SK-N-DZ (cell line): Measurements from ENCODE around the gene EXT2.

ENCODE experiments used
- DNase-seq: peaks from one replicate; pipeline ENCODE4 v3.0.0-alpha.2; 2015; ENCODE audit warnings: low spot score

EXT2 gene

DNA sequence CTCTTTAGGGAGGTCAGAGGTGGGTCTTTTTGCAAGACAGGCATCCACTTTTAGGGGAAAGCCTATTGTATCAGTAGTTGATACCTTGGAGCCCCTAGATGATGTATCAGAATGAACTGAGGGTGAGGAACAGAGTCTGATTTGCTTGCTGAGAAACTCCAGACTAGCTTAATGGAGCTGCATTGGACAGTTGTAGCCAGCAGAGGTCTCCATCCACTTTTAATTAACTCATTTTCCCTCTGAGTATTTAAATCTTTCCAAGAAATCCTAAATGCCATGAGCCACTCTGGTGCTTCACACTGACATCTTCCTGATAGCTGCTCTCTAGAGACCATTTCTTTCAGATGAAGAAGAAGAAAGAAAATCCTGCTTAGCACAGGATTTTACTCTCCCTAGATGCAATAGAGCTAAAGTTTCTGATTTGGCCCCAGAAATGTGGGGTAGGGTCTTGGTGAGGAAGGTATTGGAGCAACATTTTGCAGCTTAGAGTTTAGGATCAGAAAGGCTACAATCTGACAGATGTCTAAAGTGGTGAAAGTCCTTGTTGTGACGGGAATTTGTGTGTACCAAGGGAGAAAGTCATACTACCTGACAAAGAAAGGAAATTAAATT is 38.0 kb downstream of the EXT2 start:
- peak; percentile 22 for DNase-seq

DNA sequence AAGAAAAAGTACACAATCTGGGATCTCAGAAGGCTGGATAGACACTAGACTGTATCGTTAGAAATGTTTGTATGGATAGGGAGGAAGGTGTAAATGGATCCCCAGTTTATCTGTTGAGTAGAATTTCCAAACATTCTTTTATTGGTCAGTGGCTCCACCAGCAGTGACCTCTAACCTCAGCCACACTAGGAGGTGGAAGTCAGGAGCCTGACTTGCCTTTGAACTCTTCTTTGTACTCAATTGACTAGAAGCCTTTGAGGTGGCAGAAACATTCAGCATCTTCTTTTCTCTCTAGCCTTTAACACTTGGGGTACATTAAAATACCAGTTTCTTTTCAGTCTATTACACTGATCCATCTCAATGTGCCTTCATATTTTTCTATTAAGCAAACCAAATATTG is 39.1 kb downstream of the EXT2 start:
- DNase-seq, result no peak

DNA sequence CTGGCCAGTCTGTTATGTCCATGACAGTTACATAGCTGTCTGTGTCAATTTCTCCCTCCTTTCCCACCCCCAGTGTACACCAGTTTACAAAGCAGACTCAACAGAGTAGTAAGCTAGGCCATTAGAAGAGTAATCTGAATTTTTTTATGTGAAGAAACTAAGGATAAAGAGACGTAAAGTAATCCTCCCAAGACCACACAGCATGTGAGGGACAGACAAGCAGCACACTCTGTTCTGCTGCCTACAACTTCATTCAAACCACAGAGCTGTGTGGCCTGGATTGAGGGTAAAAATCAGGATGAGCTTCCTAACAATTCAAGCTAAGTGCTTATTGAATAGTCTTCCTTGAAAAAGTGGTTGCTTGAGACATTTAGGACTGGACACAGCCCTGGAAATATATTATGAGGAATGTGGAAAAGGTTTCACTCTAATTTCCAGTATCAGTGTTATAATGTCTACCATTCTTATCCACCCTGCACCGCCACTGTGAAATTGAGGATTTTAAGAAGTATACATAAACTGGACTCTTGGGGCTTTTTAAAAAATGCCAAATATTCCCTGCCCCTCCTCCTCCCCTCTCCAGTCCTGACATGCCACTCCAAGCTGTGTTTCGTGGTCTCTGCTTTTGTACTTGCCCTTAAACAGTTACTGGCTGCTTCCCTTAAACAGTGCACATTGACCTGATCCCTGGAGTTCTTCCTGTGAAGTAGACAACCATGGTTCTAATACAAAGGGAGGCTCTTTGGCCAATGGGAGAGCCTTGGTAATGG is 40.9 kb downstream of the EXT2 start:
- no peak for DNase-seq

DNA sequence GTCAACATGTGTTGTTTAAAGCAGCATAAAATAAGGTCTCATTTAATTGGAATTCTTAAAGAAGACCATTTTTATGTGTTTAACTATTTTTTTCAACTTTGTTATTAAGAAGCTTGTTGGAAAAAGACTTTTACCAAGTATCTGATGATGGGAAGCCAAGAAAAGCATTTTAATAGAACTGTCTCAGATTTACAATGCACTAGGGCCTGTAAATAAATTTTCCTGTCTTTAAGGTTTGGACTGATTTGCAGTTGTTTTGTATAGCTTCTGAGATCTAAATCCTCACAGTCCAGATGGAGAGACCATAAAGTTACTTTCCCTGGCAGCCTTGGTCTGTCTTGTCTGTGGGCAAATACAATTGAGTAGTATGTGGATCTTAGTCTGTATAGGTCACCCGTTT is 41.6 kb downstream of the EXT2 start:
- no peak for DNase-seq

DNA sequence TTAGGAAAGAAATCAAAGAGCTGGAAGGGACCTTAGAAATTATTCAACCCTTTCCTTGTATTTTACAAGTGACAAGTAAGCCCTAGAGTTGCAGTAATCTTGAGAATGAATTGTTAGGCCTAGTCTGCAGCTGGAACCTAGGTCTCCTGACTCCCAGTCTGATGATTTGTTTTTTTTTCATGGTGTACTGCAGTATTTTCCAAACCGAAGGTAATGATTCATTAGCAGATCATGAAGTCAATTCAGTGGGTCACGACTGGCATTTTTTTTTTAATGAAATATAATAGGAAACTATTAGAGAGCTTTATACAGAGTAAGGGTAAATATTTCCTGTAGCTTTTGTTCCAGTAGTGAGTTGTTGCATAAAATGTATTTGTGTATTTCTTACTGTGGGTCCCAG is 42.8 kb downstream of the EXT2 start:
- no peak for DNase-seq

DNA sequence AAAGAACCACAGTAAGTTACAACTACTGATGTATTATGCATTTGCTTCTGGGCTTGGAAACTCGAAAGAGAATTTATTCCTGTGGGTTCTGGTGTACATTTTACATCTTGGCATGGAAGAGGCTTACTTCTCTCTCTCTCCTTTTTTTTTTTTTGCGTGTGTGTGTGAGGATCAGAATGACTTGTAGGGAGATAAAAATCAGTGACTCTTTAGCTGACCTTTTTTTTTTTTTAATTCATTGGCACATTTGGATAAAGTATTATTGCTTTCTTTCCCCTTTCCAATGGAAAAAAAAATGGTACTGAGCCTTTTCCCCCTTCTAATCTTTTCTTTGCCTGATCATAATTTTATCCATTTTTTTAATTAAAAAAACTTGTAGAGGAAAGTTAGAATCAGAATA is 43.5 kb downstream of the EXT2 start:
- DNase-seq, result no peak

DNA sequence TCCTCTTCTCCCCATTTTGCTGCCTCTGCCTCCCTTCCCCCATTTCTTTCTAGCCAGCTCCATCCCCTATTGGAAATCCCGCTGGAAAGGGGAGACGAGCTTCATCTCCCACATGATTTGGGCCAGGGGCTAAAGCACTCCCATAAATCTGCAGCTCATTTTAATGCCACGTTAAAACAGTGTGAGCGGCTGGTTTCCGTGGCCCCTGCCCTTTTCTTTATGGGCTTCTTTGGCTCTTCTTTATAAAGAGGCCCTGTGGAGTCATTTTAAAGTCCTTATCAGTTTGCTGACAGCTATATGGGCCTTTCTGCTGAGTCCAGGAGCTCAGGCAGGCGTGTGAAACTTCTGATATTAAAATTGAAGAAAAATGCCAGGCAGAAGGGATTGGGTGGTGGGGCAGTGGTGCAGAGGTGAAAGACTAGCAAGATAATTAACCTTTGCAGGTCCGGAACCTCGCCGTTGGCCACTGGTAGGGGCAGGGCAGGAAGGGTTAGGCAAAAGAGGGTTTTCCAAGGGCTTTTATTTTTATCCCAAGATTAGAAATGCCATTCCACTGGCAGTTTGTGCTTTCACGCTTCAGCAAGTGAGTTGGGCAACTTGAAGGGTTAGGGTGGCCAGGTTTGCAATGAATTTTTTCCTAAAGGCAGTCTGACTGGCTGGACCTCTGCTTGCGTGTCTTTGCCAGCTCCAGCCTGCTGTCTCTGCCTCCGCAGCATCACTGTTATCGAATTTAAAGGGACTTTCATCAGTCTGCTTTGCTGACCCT is 44.3 kb downstream of the EXT2 start:
- no peak for DNase-seq

DNA sequence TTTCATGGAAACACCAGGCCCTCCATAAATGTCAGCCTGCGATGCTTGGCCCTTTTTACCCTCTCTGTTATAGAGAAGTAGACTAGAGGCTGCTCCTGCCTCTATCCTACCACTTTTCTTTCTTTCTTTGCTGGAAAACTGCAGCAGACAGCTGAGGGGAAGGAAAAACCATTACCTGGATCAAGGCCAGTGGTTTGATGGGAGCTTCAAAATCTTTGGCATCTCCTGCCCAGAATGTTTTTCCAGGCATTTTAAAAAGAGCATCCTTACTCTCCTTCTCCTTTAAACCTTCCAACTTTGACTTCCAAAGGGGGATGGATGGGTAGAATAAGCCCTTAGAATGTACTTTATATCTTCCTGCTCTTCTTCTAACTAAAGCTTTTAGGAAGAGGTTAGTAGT is 44.9 kb downstream of the EXT2 start:
- DNase-seq, result no peak

DNA sequence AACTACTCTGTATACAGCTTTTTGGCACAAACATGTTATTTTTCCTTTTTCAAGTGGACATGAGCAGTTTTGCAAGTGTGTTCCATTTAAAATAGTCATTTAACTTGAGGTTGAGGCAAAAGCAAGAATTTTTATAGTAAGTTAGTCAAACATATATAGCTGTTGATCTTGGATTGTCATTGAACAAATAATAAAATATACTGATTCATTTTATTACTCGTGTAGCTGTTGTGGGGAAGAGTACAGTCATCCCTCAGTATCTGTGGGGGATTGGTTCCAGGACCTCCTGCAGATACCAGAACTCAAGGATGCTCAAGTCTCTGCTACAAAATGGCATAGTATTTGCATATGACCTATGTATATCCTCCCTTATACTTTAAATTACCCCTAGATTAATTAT is 45.3 kb downstream of the EXT2 start:
- no peak for DNase-seq

DNA sequence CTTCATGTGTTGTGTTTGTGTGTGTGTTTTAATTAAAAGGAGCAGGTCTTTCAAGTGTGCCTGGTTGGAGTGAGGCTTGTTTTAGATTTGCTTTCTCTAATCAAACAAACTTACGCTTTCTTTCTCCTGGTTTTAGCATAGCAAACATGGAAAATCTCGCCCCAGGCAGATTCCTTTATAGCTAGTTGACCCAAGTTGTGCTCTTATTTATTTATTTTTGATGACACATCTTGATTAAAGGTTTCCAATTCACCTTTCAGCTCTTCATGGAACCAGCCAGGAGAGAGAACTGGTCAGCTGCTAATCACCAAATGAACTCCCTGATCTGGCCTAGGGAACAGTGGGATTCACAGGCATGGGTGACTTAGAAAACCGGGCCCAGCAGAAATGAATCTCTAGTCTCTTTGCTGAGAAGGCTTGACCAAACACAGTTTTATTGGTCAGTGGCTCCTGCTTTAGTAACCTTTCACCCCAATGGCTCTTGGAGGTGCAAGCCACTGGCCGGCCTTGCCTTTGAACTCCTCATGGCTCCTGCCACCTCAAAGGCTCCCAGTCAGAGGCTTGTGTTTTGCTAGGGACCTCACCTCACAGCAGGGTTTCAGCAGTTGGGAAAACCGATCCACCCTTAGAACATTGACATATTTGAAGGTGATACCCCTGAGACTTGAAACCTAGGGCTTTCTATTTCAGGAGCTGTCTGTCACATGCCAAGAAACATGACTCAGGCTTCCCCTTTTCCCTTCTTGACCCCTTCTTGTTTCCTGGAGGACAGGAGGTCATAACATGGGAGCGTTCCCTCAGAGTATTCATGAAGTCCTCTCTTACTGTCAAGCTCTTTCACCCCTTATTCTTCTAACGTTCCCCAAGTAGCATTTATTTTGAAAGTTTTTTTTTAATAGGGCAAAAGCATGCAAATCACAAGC is 48.8 kb downstream of the EXT2 start:
- DNase-seq, result no peak

DNA sequence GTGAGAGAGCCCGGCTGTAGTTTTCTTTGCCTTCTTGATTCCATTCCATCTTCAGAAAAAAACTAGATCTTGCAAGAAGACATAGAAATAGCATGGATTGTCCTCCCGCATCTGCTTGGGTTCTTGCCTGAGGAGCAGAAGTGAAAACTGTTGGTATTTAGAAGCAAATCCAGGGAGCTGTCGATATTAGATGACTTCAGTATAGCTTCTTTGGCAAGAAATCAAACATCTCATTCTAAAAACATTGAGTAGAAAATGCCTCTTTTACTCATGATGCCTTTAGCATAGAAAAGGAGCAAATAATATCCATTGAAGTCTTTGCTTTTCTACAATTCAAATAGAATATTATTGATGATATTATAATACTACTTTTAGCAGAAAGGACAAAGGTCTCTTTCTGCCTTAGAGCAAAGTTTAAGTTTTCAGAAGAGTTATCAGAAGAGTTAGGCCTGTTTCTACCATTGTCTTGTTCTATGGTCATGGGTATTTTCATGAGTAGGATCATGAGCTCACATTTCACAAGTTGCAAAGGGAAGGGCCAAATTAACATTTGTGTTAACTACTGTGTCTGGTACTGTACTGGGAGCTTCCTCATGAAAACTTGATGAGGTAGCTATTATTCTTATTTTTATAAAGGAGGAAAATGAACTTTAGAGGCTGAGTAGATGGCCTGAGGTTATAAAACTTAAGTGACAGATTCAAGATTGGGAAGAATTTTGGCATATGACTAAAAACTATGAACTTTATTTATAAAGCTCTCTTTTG is 49.7 kb downstream of the EXT2 start:
- no peak for DNase-seq

DNA sequence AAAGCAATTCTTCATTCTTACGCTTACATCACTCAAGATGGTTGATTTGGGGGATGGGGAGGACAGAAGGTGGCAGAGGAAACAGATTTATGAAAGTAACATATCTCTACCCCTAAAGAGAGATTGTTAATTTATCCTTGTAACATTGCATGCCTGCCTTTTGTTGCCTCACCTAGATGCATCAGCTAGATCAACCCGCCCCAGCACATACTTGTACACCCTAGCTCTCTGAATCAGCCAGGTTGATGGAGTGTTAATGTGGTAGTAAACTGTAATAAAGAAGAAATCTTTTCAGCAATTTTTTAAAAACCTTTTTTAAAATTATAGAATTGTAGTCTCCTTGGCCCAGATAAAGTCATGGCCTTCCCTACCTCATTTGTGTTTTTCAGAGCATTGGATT is 51.5 kb downstream of the EXT2 start:
- no peak for DNase-seq

DNA sequence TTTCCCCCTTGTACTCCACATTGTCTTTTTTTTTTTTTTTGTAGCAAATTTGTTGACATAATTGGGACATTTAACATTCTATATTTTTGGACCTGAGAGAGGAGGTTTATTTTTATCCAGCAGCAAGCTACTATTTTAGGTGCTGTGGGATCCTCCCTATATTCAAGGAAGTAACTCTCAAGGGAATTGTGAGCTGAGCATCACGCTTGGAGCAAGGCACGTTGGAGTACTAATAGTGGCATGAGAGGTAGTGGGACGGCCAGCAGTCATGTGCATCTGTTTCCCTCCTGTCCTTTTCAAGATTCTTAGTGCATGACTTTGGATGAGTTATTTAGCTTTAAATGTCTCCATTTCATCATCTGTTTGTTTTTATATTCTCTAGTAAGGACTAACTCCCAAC is 52.3 kb downstream of the EXT2 start:
- DNase-seq, result no peak

DNA sequence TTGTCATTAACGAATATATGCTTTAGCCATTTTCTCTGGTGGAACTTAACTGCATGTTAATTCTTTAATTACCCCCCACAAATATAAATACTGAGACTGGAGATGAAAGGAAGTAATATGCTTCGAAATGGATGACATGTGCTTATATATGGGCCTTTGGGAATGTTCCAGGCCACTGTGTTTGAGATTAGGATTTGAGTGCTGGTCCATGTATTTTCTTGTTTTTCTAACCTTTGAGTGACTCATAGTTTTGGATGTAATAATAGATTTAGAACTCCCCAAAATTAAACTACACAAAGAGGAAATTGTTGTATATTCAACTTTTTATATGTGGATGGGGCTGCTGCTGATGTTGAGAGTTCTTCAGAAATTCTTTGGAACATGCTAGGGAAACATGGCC is 54.2 kb downstream of the EXT2 start:
- no peak for DNase-seq

DNA sequence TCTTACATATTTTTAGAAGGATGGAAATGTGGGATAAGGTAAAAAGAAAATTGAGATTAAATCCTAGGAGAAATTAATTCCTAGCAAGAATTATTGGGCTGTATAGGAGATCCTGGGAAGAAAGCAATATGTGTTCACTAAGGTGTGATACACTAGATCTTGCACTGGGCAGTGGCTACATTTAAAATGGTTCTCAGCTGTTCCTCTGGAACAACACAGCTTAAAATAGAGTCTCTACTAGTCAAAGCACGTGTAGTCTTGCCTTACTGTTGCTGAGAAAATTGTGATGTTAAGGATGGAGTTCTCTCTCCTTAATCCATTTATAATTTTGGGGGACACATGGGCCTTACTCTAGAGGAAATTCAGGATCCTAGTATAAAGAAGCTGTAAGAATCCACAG is 54.9 kb downstream of the EXT2 start:
- DNase-seq, result no peak

DNA sequence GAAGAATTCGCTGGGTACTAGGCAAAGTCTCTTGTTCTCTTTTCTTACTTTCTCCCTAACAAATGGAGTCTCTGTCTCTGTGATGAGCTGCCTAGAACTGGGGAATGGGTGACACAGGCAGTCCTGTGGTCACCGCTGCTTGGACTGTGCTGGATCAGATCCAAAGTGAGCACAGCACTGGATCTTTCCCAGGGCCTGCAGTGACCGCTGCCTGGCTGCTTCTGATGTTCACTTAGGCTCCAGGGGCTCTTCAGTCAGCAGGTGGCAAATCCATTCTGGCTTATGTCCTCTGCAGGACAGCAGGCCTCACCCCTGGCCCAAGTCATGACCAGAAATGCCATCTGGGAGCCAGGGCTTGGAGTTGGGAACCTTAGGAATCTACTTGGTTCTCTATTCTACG is 61.5 kb downstream of the EXT2 start:
- no peak for DNase-seq

DNA sequence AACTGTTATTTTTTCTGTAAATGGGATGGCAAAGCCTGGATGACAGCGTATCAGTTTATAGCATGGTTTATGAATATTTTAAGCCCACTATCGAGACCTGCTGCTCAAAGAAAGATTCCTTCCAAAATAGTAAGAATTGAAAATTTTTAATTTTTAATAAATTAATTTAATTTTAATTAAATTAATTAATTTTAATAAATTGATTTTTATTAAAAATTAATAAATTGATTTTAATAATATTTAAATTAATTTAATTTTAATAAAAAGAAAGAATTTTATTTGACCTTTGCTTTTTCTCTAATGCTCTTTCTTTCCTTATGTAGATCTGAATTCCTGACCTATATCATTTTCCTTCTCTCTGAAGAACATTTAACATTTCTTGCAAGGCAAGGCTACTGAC is 62.9 kb downstream of the EXT2 start:
- no peak for DNase-seq

DNA sequence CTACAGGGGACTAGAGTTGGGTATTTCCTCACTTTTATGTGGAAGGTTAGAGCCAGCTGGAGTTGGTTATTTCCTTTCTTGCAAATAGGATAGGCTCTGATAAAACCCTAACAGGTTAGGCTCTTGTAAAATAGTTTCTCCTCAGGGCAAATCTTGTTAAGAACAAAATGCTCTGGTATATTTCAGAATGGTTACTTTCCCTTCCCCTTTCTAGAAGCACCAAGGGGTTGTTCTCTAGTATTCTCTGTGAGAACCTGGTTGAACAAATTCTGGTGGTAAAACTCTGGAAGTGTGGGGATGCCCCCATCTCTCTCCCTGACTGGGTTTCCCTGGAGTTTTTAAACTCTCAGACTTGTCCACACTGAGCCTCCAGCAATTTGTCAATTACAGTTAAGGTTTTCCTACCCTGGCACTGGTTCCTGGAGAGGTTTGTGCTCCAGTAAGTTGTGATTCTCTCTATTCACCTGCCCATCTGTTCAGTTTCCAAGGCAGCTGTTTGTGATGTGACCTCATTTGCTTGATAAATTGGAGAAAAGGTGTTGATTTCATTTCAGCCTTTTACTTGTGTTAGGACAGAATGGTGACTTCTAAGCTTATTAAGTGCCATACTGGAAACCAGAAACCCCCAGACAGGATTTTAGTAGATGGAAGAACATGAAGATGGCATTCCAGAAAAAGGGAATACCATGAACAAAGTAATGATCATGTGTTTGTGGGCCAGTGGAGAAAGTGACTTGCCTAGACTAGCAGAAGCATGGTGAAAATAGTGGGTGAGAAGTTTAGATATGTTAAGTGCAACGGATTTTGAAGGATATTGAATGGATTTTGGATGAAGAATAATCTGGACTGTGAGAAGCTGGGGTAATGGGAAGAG is 64.6 kb downstream of the EXT2 start:
- DNase-seq, result no peak

DNA sequence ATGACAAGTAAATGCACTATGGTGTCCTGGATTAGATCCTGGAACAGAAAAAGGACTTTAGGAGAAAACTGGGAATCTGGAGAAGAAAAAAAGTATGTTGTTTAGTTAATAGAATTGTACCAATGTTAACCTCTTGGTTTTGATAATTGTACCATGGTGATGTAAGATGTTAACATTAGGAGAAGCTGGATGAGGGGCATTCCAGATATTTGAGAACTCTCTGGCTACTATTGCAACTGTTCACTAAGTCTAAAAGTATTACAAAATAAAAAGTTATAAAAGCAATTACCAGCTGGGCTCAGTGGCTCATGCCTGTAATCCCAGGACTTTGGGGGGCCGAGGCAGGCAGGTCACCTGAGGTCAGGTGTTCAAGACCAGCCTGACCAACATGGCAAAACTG is 66.5 kb downstream of the EXT2 start:
- no peak for DNase-seq

DNA sequence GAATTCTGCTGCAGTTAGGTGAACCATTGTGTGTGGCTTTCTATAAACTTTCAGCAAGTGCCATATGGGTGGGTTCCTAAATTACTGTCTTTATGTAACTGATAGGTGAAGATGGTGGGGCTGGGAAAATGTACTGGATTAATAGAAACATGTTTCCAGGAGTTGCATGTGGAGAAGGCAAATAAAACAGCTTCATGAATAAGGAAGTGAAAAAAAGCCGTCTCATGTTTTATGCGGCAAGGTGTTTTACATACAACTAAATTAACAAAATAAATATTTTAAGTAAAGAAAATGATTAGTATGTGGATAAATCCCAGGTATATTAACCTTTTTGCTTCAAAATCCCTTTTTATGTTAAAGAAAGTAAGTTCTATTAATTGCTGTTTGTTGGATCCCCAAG is 67.2 kb downstream of the EXT2 start:
- no peak for DNase-seq
